CD4-positive, alpha-beta T cell treated with Interleukin-6 at 100 ng/mL for 8 hours (primary cell): ENCODE measurements around the gene FCHO2.

Experiments used
- DNase-seq: peaks from one replicate; pipeline ENCODE4 v3.0.0-alpha.2; 2020; ENCODE audit warnings: mixed read lengths, low spot score

FCHO2 gene

GRCh38 chr5:73110190-73110589, 154.3 kb downstream of the FCHO2 start:
- no peak for DNase-seq

- DNase-seq, result no peak
These were observed 155.7 kb downstream of the FCHO2 start for GRCh38 chr5:73111536-73111935.

- DNase-seq, result no peak
These were observed 156.5 kb downstream of the FCHO2 start for GRCh38 chr5:73112359-73112758.

GRCh38 chr5:73114044-73114688, 158.3 kb downstream of the FCHO2 start:
- no peak for DNase-seq

DNA sequence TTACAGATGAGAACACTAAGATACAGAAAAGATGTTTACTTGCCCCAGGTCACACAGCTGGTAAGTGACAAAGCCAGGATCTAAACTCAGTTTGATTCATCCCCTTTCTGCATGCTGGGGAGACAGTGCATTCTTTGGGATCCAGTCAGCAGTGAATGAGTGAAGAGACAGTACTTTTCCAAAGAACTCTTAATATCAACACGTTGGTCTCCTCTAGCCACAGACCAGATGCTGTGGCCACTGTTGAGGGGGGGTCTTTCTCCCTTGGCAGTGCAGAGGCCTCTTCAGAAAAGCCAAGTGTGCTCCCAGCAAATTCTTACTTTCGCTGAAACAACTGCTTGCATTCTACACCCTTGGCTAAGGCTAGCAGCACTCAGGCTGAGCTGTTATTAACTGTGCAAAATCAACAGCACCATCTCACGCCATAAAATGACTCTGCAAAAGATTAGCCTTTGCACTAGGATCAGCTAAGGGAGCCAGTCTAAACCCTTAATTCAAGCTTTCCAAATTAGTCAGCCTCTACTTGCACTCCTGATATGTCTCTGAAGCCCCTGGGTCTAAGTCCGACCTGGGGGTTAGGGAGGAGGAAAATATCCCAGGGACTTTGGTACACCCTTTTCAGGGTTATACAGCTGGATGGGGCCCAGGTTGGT, 159.7 kb downstream of the FCHO2 start:
- DNase-seq, result no peak

GRCh38 chr5:73116506-73116905, 160.7 kb downstream of the FCHO2 start:
- no peak for DNase-seq

DNA sequence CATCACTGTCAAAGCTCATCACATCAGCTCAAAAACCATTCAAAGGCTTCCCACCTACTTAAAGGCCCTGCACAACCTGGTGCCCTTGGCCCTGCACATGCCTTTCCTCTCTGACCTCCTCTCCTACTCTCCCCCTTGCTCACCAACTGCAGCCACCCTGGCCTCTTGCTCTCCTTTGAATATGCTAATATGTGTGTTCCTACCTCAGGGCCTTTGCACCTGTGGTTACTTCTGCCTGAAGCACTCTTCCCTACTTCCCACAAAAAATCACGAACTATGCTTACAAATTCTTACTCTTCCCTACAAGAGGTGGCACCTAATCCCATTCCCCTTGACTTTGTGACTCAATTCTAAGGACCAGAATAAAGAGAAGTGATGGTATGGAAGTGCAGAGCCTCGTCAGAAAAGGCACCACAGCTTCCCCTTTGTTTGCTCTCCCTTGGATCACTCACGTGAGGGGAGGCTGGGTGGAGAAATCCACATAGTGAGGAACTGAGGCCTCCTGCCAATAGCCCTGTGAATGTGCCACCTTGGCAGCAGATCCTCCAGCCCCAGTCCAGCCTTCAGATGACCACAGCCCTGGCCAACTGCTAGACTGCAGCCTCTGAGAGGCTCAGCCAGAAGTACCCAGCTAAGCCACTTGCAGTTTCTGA, 161.4 kb downstream of the FCHO2 start:
- DNase-seq, result no peak

DNA sequence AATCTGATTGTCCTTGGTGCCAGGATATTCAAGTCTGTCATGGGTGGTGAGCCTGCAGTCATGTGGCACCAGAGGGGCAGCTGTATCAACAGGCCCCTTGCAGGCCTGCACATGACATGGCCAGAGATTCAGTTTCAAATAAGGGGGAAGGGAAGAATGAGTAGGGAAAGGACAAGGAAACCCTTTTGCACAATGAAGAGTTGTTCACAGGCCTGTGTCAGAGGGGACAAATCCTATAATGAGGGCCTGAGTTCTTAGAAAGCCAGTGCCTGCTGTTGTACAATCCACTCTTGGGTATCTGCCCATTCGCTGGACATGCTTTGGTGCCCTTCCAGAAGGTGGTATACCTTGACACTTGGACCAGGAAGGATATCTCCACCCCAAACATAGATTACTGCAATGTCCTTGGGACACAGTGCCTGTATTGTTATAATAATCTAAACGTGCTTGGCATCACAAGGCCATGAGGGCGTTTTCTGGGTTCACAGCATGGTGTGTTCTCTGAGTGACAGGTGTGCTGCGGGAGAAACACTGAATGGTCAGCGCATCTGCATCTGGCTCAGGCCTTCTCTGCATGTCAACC, 162.6 kb downstream of the FCHO2 start:
- DNase-seq, result no peak

DNA sequence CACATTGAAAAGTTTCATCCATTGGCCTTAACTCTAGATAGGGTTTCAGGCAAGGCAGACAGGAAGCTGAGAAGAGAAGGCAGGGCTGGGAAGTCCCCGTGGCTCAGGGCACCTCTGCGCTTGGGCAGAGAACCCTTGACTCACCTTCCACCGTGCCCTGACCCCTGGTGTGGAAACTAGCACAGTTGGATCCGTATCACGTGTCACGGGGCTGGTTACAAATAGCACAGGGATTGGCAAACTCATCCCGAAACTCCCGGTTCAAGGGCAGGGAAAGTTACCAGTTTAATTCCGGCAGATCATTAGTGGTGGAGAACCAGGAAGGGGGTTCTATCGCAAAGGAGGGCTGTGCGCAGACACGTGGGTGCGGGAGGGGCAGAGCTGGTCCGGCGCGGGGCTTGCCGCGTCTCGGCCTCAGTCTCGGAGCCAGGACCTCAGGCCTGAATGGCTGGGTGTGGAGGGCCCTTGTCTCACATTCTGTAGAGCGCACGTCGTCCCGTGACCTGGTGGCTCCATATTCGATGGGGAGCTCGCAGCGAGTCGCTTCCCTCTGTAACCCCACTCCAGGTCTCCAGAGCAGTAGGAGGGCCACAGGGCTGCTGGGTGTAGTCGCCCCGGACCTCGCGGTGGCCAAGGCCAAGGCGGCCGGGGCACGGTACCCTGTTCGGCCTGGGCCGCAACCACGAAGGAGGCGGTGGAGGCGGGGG, 163.8 kb downstream of the FCHO2 start:
- no peak for DNase-seq

GRCh38 chr5:73120222-73121118, 164.6 kb downstream of the FCHO2 start, which contains the start of gene TMEM171:
TMEM171 (plus strand) TSS chr5:73120575; CDS start chr5:73123374, 2,799 bp downstream.
- no peak for DNase-seq

GRCh38 chr5:73121119-73121463, 165.2 kb downstream of the FCHO2 start:
- DNase-seq, result no peak

DNA sequence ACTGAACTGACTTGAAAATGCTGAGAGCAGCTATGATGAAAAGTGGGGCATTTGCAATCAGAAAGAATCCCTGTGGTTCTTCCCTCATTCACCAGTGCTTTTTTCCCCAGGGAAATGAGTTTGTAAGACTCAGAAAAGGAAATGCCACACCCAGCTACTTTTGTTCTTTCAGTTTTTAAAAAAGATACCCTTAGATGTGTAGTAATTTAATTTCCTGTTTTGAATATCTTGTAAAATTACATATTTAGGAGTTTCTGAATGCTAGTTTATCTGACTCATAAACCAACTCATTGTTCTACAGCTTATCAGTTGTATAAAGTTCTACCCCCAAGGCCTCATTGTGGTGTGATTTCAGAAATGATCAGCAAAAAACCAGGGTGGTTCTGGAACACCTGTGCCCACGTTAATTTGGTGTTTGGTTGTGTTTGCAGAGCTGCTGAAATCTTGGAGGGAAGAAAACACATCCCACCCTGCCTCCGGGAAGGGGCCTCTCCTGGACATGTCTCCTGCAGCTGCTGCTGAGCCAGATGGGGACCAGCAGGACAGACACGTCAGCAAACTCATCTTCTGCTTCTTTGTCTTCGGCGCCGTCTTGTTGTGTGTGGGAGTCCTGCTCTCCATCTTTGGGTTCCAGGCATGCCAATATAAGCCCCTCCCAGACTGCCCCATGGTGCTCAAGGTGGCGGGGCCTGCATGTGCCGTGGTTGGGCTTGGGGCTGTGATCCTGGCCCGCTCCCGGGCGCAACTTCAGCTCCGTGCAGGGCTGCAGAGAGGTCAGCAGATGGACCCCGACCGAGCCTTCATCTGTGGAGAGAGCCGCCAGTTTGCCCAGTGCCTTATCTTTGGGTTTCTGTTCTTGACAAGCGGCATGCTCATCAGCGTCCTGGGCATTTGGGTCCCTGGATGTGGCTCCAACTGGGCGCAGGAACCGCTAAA, 167.3 kb downstream of the FCHO2 start:
- no peak for DNase-seq

GRCh38 chr5:73125289-73125688, 169.4 kb downstream of the FCHO2 start:
- DNase-seq, result no peak

- DNase-seq, result no peak
These were observed 170.5 kb downstream of the FCHO2 start for GRCh38 chr5:73126381-73126780.

- no peak for DNase-seq
These were observed 171.1 kb downstream of the FCHO2 start for GRCh38 chr5:73126957-73127356.

GRCh38 chr5:73129143-73129542, 173.3 kb downstream of the FCHO2 start:
- no peak for DNase-seq

GRCh38 chr5:73130811-73131210, 175.0 kb downstream of the FCHO2 start:
- DNase-seq, result no peak

- no peak for DNase-seq
These were observed 176.0 kb downstream of the FCHO2 start for GRCh38 chr5:73131711-73132425.

DNA sequence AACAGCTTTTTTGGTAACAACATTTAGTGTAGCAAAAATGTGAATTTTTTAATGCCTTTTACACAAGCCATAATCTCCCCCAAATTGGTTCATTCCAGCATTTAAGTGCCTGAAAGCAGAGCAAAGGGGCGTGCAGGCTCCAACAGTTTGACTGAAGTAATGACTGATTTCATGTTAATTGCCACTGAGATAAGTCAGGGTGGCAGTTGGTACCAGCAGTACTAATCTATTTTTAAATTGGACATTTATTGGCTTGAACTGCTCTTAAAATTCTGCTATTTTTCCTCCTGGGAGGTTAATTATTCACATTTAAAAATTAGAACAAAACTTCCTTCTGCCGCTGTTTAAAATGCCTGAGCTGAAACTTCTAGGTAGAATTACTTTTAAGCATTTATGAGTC, 176.9 kb downstream of the FCHO2 start:
- no peak for DNase-seq

DNA sequence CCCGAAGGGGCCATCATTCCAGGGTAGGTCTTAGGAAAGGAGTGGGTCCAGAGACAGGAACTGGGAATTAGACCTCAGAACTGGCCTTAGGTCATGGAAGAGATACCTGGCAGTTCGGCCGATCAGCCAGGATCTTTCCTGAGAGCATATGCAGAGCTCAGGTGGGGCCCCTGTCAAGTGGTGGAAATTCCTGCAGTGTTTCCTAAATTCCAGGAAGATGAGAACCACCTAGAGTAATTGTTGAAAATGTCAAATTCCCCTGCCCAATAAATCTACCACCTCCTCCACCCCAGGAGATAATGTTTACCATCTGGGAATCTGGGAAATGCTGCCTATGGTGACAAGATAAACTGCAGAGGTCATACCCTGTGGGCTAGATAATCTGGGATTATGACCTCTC, 179.2 kb downstream of the FCHO2 start:
- no peak for DNase-seq
